Activated B cell treated with CpG ODN at 0.5 μM for 24 hours (primary cell): ENCODE data around the gene LAMTOR3. TPM values are rescaled to one million over a fixed set of nuclear protein-coding genes. Genes with fewer than 3 reads are reported as not detected.
"Not testable (repeated sequence)": the region's sequence is repeated elsewhere in the genome, so short reads cannot be mapped to it uniquely, and the experiment has no call there.

Experiments used
- ATAC-seq: fragments of 200-7000 bp; cut with Tn5 transposase; one replicate; pipeline ENCODE4 v1.10.0; 2021; ENCODE audit warnings: low read depth, mild to moderate bottlenecking, moderate library complexity
- CTCF ChIA-PET: fragments of 350-600 bp; sonication (Branson Sonifier 250); formaldehyde crosslinking; loops from one replicate; lab custom pipeline; 2021; ENCODE audit warnings: antibody characterized with exemption; lab: Charles Lee
- POLR2A ChIA-PET: fragments of 350-600 bp; sonication (Branson Sonifier 250); formaldehyde crosslinking; loops from one replicate; lab custom pipeline; 2021; ENCODE audit warnings: antibody characterized with exemption; lab: Charles Lee
- DNase-seq: peaks from one replicate; pipeline ENCODE4 v3.0.0; 2022
- H3K27ac Mint-ChIP-seq: one replicate; pipeline ENCODE4 v1.8.0; 2020; ENCODE audit warnings: mixed read lengths
- H3K27me3 Mint-ChIP-seq: one replicate; pipeline ENCODE4 v1.8.0; 2021; ENCODE audit warnings: mixed read lengths
- H3K36me3 Mint-ChIP-seq: one replicate; pipeline ENCODE4 v1.8.0; 2021; ENCODE audit warnings: low read depth, mixed read lengths
- H3K4me1 Mint-ChIP-seq: one replicate; pipeline ENCODE4 v1.8.0; 2021; ENCODE audit warnings: mixed read lengths
- H3K4me3 Mint-ChIP-seq: one replicate; pipeline ENCODE4 v1.8.0; 2020; ENCODE audit warnings: mild to moderate bottlenecking, mixed read lengths
- H3K9me3 Mint-ChIP-seq: one replicate; pipeline ENCODE4 v1.8.0; 2020; ENCODE audit warnings: mixed read lengths
- intact Hi-C: fragments of 100-400 bp; cut with micrococcal nuclease; formaldehyde crosslinking; loops from one replicate; pipeline ENCODE4 v1.15.1; 2024
- total RNA-seq: library from RNA; stranded (reverse); gene quantifications from 2 replicates; pipeline ENCODE4 v1.2.3, GENCODE V29; 2022
- TF ChIP-seq, protein P1 (sequence below): fragments of 200-600 bp; IDR thresholded peaks from one replicate; pipeline ENCODE4 v1.8.0; 2022; ENCODE audit warnings: antibody characterized with exemption, mild to moderate bottlenecking

LAMTOR3 gene
- total RNA-seq, 1 donor from 2014 or later: 23.8 TPM

DNA sequence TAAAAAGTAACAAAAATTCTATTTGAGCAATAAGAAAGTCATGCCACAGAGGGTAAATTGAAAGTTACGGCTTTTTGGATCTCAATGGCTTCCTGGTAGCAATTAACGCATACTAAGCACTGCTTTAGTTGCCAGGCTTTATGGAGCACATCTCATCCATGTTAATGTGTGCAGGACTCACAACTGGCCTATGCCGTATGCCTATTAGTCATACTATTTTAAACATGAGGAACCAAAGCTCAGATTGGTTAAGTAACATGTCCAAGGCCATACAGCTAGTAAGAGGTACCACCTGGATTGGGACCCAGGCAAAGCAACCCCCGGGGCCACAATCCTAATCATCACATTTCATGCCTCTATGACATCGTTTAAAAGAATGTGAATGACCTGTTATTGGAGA is 60.5 kb downstream of the LAMTOR3 start:
- TF ChIP-seq, protein P1, sequence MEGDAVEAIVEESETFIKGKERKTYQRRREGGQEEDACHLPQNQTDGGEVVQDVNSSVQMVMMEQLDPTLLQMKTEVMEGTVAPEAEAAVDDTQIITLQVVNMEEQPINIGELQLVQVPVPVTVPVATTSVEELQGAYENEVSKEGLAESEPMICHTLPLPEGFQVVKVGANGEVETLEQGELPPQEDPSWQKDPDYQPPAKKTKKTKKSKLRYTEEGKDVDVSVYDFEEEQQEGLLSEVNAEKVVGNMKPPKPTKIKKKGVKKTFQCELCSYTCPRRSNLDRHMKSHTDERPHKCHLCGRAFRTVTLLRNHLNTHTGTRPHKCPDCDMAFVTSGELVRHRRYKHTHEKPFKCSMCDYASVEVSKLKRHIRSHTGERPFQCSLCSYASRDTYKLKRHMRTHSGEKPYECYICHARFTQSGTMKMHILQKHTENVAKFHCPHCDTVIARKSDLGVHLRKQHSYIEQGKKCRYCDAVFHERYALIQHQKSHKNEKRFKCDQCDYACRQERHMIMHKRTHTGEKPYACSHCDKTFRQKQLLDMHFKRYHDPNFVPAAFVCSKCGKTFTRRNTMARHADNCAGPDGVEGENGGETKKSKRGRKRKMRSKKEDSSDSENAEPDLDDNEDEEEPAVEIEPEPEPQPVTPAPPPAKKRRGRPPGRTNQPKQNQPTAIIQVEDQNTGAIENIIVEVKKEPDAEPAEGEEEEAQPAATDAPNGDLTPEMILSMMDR: no peak
- ChIA-PET CTCF (no interaction called here), POLR2A (no interaction called here)
- H3K4me3 Mint-ChIP-seq: no peak overlapping the region
- no peaks in the 10 kb centered on the region for H3K27me3 Mint-ChIP-seq
- H3K4me1 Mint-ChIP-seq: peaks cover 44% of the 10 kb centered on the region
- peaks cover 75% of the 10 kb centered on the region for H3K36me3 Mint-ChIP-seq
- DNase-seq: no peak
- ATAC-seq: no peak
- intact Hi-C loops: no loop called here
- H3K27ac Mint-ChIP-seq: no peak overlapping the region
- H3K9me3 Mint-ChIP-seq: no peaks in the 10 kb centered on the region

DNA sequence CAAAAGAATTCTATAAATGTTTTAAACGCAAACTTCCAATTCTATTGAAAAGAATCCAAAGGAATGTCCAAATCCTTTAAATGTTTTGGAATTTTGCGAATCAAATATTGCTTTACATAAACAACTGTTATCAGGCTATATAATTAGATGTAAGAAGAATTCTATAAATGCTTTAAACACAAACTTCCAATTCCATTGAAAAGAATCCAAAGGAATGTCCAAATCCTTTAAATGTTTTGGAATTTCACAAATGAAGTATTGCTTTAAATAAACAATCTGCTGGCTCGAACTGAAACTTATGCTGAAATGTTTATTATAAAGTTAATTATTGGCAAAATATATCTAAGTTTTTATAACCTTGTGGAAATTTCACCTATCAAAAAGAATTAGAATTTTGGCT is 61.5 kb downstream of the LAMTOR3 start:
- intact Hi-C loops: no loop called here
- peaks cover 52% of the 10 kb centered on the region for H3K4me1 Mint-ChIP-seq
- POLR2A ChIA-PET: no interaction called here

DNA sequence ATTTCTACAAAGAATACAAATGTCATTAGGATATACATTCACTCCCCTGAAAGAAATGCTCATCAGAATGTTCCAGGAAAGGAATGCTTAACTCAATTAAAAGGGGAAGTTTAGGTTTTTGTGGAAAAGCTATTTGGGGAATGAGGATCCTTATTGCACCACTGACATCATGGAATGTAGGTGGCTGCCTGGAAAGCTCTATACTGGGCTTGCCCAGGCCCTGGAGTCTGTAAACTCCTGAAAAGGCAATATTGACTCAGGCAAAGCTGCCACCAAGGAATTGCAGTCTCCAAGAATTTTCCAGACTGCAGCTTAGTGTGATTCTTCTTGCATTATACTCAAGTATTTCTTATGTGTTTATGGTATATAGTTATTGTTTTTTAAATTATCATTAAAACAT is 61.9 kb downstream of the LAMTOR3 start:
- no peaks in the 10 kb centered on the region for H3K27me3 Mint-ChIP-seq
- H3K4me3 Mint-ChIP-seq: no peak overlapping the region
- H3K9me3 Mint-ChIP-seq: no peaks in the 10 kb centered on the region
- ChIA-PET POLR2A (no interaction called here), CTCF (no interaction called here)
- intact Hi-C loops: no loop called here
- H3K27ac Mint-ChIP-seq: no peak overlapping the region
- TF ChIP-seq, protein P1: no peak
- H3K36me3 Mint-ChIP-seq: peaks cover 75% of the 10 kb centered on the region
- DNase-seq: no peak
- ATAC-seq: no peak
- peaks cover 57% of the 10 kb centered on the region for H3K4me1 Mint-ChIP-seq

More for the DNA sequence above, 61.5 kb downstream of the LAMTOR3 start:
- Mint-ChIP-seq H3K36me3 (peaks cover 74% of the 10 kb centered on the region), H3K27me3 (no peaks in the 10 kb centered on the region), H3K9me3 (no peaks in the 10 kb centered on the region), H3K4me3 (no peak overlapping the region), H3K27ac (no peak overlapping the region)
- ATAC-seq (no peak), DNase-seq (no peak)
- CTCF ChIA-PET: no interaction called here
- TF ChIP-seq, protein P1: no peak

DNA sequence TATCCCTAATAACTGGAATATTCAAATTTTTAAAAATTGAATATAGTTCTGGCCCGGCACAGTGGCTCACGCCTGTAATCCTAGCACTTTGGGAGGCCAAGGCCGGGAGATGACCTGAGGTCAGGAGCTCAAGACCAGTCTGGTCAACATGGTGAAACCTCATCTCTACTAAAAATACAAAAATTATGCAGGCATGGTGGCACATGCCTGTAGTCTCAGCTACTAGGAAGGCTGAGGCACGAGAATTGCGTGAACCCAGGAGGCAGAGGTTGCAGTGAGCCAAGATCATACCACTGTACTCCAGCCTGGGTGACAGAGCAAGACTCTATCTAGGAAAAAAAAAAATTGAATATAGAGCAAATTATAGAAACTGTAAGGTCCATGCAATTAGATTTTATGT is 64.2 kb downstream of the LAMTOR3 start:
- not testable (repeated sequence) for DNase-seq, H3K27me3 Mint-ChIP-seq, H3K9me3 Mint-ChIP-seq, H3K4me3 Mint-ChIP-seq, H3K27ac Mint-ChIP-seq, ATAC-seq
- peaks cover 72% of the 10 kb centered on the region for H3K36me3 Mint-ChIP-seq
- intact Hi-C loops: loop anchor here (2.0 kb wide), 2 partner anchors 13 to 17 kb away; partner anchors contain the start of gene DAPP1
- ChIA-PET CTCF (interaction anchor here (0.7 kb wide), 1 partner anchor 22 kb away, joined by 3 read pairs; no protein-coding TSS in a partner anchor), POLR2A (interaction anchor here (0.7 to 1.2 kb wide), 3 partner anchors 9 to 31 kb away, joined by 3 to 4 read pairs (median 3); no protein-coding TSS in a partner anchor)
- peaks cover 69% of the 10 kb centered on the region for H3K4me1 Mint-ChIP-seq

DNA sequence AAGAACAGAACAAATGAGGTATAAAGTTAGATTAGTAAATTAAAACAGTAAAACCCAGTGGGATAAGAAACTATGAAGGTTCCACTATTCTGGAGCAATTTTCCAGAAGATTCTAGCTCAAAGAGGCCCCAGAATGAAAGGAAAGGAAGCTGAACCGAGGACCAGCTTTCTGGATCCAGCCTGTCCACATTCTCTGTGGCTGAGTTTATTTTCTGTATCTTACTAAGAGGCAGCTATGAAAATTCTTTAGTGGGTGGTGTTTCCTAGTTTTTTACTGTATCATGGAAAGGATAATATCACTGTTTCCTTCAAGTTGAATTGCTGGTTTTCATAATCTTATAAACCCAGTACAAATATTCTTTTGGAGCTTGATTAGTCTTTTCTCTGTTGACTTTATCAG is 65.8 kb downstream of the LAMTOR3 start:
- no peak for DNase-seq
- POLR2A ChIA-PET: interaction anchor here (4.7 kb wide), 1 partner anchor 11 kb away, joined by 25 read pairs; the partner anchor contains the start of gene DAPP1
- no peaks in the 10 kb centered on the region for H3K27me3 Mint-ChIP-seq
- peaks cover 79% of the 10 kb centered on the region for H3K4me1 Mint-ChIP-seq
- peak overlapping the region; percentile 53 for H3K27ac Mint-ChIP-seq
- intact Hi-C loops: no loop called here
- no peak overlapping the region for H3K4me3 Mint-ChIP-seq
- H3K9me3 Mint-ChIP-seq: no peaks in the 10 kb centered on the region
- H3K36me3 Mint-ChIP-seq: peaks cover 72% of the 10 kb centered on the region
- no peak for ATAC-seq
- TF ChIP-seq, protein P1: no peak
- CTCF ChIA-PET: interaction anchor here (1.3 to 1.8 kb wide), 2 partner anchors 17 to 20 kb away, joined by 3 to 5 read pairs; no protein-coding TSS in a partner anchor

Other genes starting within 250 kb of the LAMTOR3 start
- not detected in 2 replicates for gene C4orf54, start 236.6 kb downstream of the LAMTOR3 start, total RNA-seq
- gene DAPP1, start 77.6 kb downstream of the LAMTOR3 start, total RNA-seq: 137 and 144 TPM in 2 replicates
- gene DNAJB14, start 52.2 kb upstream of the LAMTOR3 start, total RNA-seq: 44.7 and 48.8 TPM in 2 replicates
- gene H2AZ1, start 55.8 kb upstream of the LAMTOR3 start, total RNA-seq: 122 and 131 TPM in 2 replicates